LoVo (cell line): ENCODE results near the gene FYB1.
"Not testable (repeated sequence)": the region's sequence is repeated elsewhere in the genome, so short reads cannot be mapped to it uniquely, and the experiment has no call there.

Source experiments
- DNase-seq: peaks from one replicate; pipeline ENCODE4 v3.0.0-alpha.2; 2016; ENCODE audit warnings: low spot score

The FYB1 gene

GRCh38 chr5:39187831-39188731 lies 31.3 kb downstream of the FYB1 start:
- DNase-seq, result no peak

- DNase-seq, result no peak
Measured at GRCh38 chr5:39186722-39187539, 32.4 kb downstream of the FYB1 start.

GRCh38 chr5:39186289-39186688 lies 33.1 kb downstream of the FYB1 start:
- DNase-seq, result no peak

GRCh38 chr5:39185761-39186160 lies 33.6 kb downstream of the FYB1 start:
- no peak for DNase-seq

GRCh38 chr5:39179561-39179960 lies 39.8 kb downstream of the FYB1 start:
- DNase-seq, result not testable (repeated sequence)

- no peak for DNase-seq
Measured at GRCh38 chr5:39178861-39179260, 40.5 kb downstream of the FYB1 start.

GRCh38 chr5:39178171-39178570 lies 41.2 kb downstream of the FYB1 start:
- no peak for DNase-seq

GRCh38 chr5:39177631-39177964 lies 41.8 kb downstream of the FYB1 start:
- no peak for DNase-seq

GRCh38 chr5:39176759-39177630 lies 42.4 kb downstream of the FYB1 start:
- DNase-seq, result no peak

- no peak for DNase-seq
Measured at GRCh38 chr5:39175273-39175955, 43.9 kb downstream of the FYB1 start.

GRCh38 chr5:39173069-39173468 lies 46.3 kb downstream of the FYB1 start:
- DNase-seq, result no peak

- no peak for DNase-seq
Measured at GRCh38 chr5:39172593-39172992, 46.8 kb downstream of the FYB1 start.

- DNase-seq, result no peak
Measured at GRCh38 chr5:39171647-39172046, 47.7 kb downstream of the FYB1 start.

GRCh38 chr5:39169081-39169480 lies 50.3 kb downstream of the FYB1 start:
- no peak for DNase-seq

- no peak for DNase-seq
Measured at GRCh38 chr5:39167972-39168342, 51.4 kb downstream of the FYB1 start.

GRCh38 chr5:39167141-39167971 lies 52.0 kb downstream of the FYB1 start:
- no peak for DNase-seq

GRCh38 chr5:39164529-39165402 lies 54.6 kb downstream of the FYB1 start:
- DNase-seq, result peak; percentile 10

GRCh38 chr5:39164016-39164415 lies 55.3 kb downstream of the FYB1 start:
- DNase-seq, result no peak

- DNase-seq, result no peak
Measured at GRCh38 chr5:39161578-39161977, 57.8 kb downstream of the FYB1 start.
